Muscle layer of colon (tissue), 2 donors: ENCODE data around the gene TMEM108.

Experiments
- H3K27ac ChIP-seq: one replicate; pipeline ENCODE4 v1.7.0; 2013; ENCODE audit warnings: low read depth, mild to moderate bottlenecking, low read length, moderate library complexity
- H3K27me3 ChIP-seq, 2 donors: one replicate each; pipeline ENCODE4 v1.7.0; 2013; ENCODE audit warnings: low read length in 2 of 2, mild to moderate bottlenecking in 2 of 2; ENCODE audit not compliant: insufficient read depth in 2 of 2, control insufficient read depth in 1 of 2
- H3K36me3 ChIP-seq: one replicate; pipeline ENCODE4 v1.7.0; 2013; ENCODE audit warnings: mild to moderate bottlenecking, low read length; ENCODE audit not compliant: insufficient read depth
- H3K4me1 ChIP-seq: one replicate; pipeline ENCODE4 v1.7.0; 2013; ENCODE audit warnings: mild to moderate bottlenecking, low read length; ENCODE audit not compliant: insufficient read depth
- H3K4me3 ChIP-seq, 2 donors: one replicate each; pipeline ENCODE4 v1.7.0; 2013; ENCODE audit warnings: low read length in 2 of 2, low read depth in 1 of 2, mild to moderate bottlenecking in 1 of 2, moderate library complexity in 1 of 2
- H3K9ac ChIP-seq: one replicate; pipeline ENCODE4 v1.7.0; 2013; ENCODE audit warnings: low read length
- H3K9me3 ChIP-seq: one replicate; pipeline ENCODE4 v1.7.0; 2013; ENCODE audit warnings: mild to moderate bottlenecking, low read length
- donor health status: abdominal sarcoma.
- donor health status: Adenocarcinoma of cecum.

Gene TMEM108

GRCh38 chr3:133413161-133414020, 375.2 kb downstream of the TMEM108 start:
- Histone ChIP-seq H3K4me1 (peaks cover 13% of the 10 kb centered on the region), H3K27ac (no peak overlapping the region), H3K27me3 (no peaks in the 10 kb centered on the region), H3K4me3 (peak overlapping the region in 1 of 2 donors; percentile 36), H3K9ac (no peak overlapping the region), H3K36me3 (no peaks in the 10 kb centered on the region), H3K9me3 (no peaks in the 10 kb centered on the region)

GRCh38 chr3:133414021-133414392, 375.8 kb downstream of the TMEM108 start:
- Histone ChIP-seq H3K36me3 (no peaks in the 10 kb centered on the region), H3K9ac (no peak overlapping the region), H3K9me3 (no peaks in the 10 kb centered on the region), H3K4me1 (peaks cover 13% of the 10 kb centered on the region), H3K27me3 (no peaks in the 10 kb centered on the region), H3K4me3 (no peak overlapping the region), H3K27ac (no peak overlapping the region)

DNA sequence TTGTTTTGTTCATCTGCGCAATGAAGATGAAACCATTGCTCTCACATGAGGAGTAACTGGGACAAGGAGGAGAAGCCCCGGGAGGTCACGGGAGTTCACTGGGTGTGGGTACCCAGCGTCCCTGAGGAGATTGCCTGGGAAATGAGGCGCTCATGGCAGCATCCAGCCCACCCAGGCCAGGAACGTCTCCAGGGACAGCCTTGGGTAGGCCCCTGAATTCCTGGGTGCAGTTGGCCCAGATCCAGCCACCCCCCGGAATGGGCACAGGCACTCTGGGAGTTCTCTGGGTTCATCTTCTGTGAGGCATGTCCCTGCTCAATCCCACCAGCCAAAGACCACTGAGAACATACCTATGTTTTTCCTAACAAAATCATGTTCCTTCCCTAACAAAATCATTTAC, 380.2 kb downstream of the TMEM108 start:
- Histone ChIP-seq H3K4me3 (no peak overlapping the region), H3K27ac (no peak overlapping the region), H3K27me3 (no peaks in the 10 kb centered on the region), H3K9me3 (no peaks in the 10 kb centered on the region), H3K36me3 (no peaks in the 10 kb centered on the region), H3K4me1 (peaks cover 3% of the 10 kb centered on the region), H3K9ac (no peak overlapping the region)

- Histone ChIP-seq H3K4me3 (no peak overlapping the region), H3K27me3 (no peaks in the 10 kb centered on the region), H3K36me3 (no peaks in the 10 kb centered on the region), H3K9ac (no peak overlapping the region), H3K4me1 (peaks cover 3% of the 10 kb centered on the region), H3K27ac (no peak overlapping the region), H3K9me3 (no peaks in the 10 kb centered on the region)
Observed at GRCh38 chr3:133419151-133419909, 381.1 kb downstream of the TMEM108 start.

DNA sequence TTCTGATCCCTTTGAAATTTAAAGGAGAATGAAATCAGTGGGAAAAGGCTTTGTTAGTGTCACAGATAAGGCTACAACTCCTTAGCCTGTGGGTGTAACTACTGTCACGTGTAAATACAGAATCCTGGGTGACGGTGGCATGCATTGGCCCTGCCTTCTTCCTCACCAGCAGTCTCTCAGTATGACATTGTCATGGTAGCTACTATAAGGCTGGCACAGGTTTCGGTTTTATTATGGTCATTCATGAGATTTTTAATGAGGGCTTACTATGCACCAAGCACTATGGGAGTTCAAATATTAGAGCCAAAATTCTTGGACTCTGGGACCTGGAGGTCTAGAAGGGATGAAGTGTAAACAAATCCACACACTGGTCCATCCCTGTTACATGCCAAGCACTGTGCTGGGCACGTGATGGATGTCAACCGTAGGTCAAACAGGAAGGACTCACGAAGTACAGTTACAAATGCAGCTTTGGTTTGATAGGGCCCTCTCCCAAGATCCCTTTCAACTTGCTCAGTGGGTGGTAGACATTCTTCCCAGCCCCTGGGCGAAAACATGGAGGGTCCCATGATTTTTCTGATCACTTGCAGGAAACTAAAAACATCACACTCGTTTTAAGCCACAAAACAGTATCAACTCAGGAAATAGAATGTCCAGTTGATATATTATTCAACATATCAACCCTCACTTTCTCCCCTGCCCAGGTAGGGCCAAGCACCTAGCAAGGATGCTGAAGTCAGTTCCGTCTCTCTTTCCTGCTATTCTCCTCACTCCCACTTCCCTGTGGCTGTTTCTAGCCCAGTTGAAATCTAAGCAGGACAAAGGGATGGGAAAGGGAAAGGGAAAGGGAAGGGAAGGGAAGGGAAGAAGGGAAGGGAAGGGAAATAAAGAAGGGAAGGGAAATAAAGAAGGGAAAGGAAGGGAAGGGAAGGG, 387.0 kb downstream of the TMEM108 start:
- H3K36me3 ChIP-seq: no peaks in the 10 kb centered on the region
- no peak overlapping the region for H3K4me3 ChIP-seq
- H3K27ac ChIP-seq: no peak overlapping the region
- H3K27me3 ChIP-seq: peaks cover 0 to 3% of the 10 kb centered on the region in 2 donors
- peaks cover 3% of the 10 kb centered on the region for H3K4me1 ChIP-seq
- H3K9me3 ChIP-seq: no peaks in the 10 kb centered on the region
- H3K9ac ChIP-seq: no peak overlapping the region

GRCh38 chr3:133425898-133426297, 387.7 kb downstream of the TMEM108 start:
- Histone ChIP-seq H3K4me1 (peaks cover 3% of the 10 kb centered on the region), H3K36me3 (no peaks in the 10 kb centered on the region), H3K9ac (no peak overlapping the region), H3K9me3 (no peaks in the 10 kb centered on the region), H3K4me3 (no peak overlapping the region), H3K27ac (no peak overlapping the region), H3K27me3 (peaks cover 0 to 3% of the 10 kb centered on the region in 2 donors)

DNA sequence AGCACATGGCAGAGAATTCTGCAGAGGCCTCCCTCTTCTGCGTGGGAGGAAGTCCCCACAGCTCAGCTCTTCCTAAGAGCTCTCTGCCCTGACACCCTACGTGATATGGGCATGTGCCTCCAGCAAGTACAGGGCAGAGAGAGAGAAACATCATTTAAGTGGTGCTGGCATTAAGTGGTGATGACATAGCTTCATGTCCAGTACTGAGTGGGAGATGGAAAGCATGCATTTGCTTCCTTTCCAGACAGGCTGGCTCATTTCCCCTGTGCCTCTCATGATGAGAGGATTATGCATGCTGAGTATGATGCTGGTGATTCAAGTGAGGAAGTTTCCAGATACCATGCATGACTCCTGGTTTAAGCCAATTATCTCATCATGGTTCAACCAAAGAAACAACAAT, 388.5 kb downstream of the TMEM108 start:
- no peak overlapping the region for H3K9ac ChIP-seq
- H3K9me3 ChIP-seq: no peaks in the 10 kb centered on the region
- H3K27me3 ChIP-seq: peaks cover 0 to 3% of the 10 kb centered on the region in 2 donors
- peaks cover 3% of the 10 kb centered on the region for H3K4me1 ChIP-seq
- no peak overlapping the region for H3K27ac ChIP-seq
- no peaks in the 10 kb centered on the region for H3K36me3 ChIP-seq
- no peak overlapping the region for H3K4me3 ChIP-seq

DNA sequence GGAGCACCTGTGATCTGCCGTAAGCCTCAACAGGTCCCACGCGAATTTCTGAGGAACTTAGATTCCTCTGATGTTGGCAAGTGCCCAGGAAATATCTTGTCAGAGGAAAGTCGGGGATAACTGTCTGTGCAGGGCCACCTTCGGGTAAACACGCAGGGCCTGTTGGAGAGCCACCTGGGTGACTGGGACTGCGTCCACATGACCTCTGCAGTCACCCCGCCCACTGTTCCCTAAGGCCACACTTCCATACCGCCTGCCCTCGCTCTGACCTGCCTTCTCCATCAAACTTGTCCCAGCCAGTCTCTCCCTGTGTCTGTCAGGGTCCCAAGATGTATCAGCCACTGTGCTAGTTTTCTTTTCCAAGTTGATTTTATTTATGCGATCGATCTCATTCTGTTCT, 390.4 kb downstream of the TMEM108 start:
- Histone ChIP-seq H3K4me1 (peaks cover 3% of the 10 kb centered on the region), H3K27me3 (peaks cover 0 to 3% of the 10 kb centered on the region in 2 donors), H3K9ac (no peak overlapping the region), H3K9me3 (no peaks in the 10 kb centered on the region), H3K4me3 (no peak overlapping the region), H3K36me3 (no peaks in the 10 kb centered on the region), H3K27ac (no peak overlapping the region)

GRCh38 chr3:133429063-133429462, 390.9 kb downstream of the TMEM108 start:
- Histone ChIP-seq H3K4me3 (no peak overlapping the region), H3K4me1 (no peaks in the 10 kb centered on the region), H3K36me3 (no peaks in the 10 kb centered on the region), H3K27me3 (peaks cover 0 to 3% of the 10 kb centered on the region in 2 donors), H3K27ac (no peak overlapping the region), H3K9ac (no peak overlapping the region), H3K9me3 (no peaks in the 10 kb centered on the region)

DNA sequence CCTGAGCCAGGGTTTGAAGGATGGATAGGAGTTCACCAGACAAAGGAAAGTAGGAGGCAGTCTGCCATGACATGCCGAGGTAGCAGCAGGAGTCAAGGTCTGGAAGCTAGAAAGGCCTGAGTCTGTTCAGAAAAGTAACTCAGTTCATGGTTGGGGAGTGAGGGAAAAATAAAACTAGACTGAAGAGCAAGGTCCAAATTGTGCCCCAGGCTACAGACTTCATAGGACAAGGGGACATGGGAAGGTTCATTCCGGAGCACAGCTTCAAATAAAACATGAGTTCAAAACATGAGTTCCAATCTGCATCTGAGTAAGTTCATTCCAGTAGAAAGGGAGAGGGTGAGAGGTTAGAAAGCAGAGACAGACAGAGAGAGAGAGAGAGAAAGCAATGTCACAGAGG, 401.4 kb downstream of the TMEM108 start:
- Histone ChIP-seq H3K27me3 (no peaks in the 10 kb centered on the region), H3K27ac (no peak overlapping the region), H3K36me3 (no peaks in the 10 kb centered on the region), H3K4me3 (no peak overlapping the region), H3K4me1 (peaks cover 8% of the 10 kb centered on the region), H3K9me3 (no peaks in the 10 kb centered on the region), H3K9ac (no peak overlapping the region)

DNA sequence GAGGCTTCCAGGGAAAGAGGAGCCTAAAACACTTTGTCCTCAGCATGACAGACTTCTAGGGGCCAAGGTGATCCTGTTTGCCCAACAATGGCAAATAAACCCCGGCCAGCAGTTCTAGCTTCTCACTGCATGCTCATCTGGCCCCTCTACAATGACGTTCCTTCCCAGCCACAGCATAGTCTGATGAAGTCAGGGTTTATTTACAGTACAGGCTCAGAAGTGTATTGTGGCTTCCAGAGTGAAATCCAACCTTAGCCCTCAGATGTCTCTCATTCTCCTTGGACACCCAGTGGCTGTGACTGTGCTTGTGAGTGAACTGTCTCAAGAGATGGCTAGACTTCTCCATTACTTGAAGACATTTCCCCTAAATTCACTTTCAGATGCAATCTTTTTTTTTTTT, 402.5 kb downstream of the TMEM108 start:
- H3K27ac ChIP-seq: no peak overlapping the region

More for the DNA sequence above, 402.5 kb downstream of the TMEM108 start:
- H3K36me3 ChIP-seq: no peaks in the 10 kb centered on the region
- no peaks in the 10 kb centered on the region for H3K9me3 ChIP-seq
- no peak overlapping the region for H3K9ac ChIP-seq
- peaks cover 8% of the 10 kb centered on the region for H3K4me1 ChIP-seq
- H3K27me3 ChIP-seq: no peaks in the 10 kb centered on the region
- H3K4me3 ChIP-seq: no peak overlapping the region
